TTC549 (cell line): ENCODE data around the gene IGSF9.

Experiments used
- FAIRE-seq: peaks from 2 replicates; lab custom pipeline; 2012; peaks lifted over from hg19 to GRCh38; lab: Jason Lieb, UNC

Gene IGSF9

GRCh38 chr1:159946242-159947187 is 1.1 kb upstream of the IGSF9 start:
- no peak for FAIRE-seq

- no peak for FAIRE-seq
Measured at GRCh38 chr1:159944623-159945455, 574 bp downstream of the IGSF9 start.

GRCh38 chr1:159943908-159944622 is 1.3 kb downstream of the IGSF9 start:
- FAIRE-seq: no peak

GRCh38 chr1:159943278-159943640 is 2.2 kb downstream of the IGSF9 start:
- no peak for FAIRE-seq

GRCh38 chr1:159942632-159943277 is 2.7 kb downstream of the IGSF9 start:
- no peak for FAIRE-seq

GRCh38 chr1:159941591-159942560 is 3.5 kb downstream of the IGSF9 start:
- no peak for FAIRE-seq

GRCh38 chr1:159941141-159941540 is 4.3 kb downstream of the IGSF9 start:
- no peak for FAIRE-seq

- FAIRE-seq: no peak
Measured at GRCh38 chr1:159940006-159940620, 5.3 kb downstream of the IGSF9 start.

GRCh38 chr1:159939678-159940002 is 5.8 kb downstream of the IGSF9 start:
- no peak for FAIRE-seq

- FAIRE-seq: no peak
Measured at GRCh38 chr1:159938905-159939677, 6.3 kb downstream of the IGSF9 start.

- no peak for FAIRE-seq
Measured at GRCh38 chr1:159938211-159938852, 7.1 kb downstream of the IGSF9 start.

- no peak for FAIRE-seq
Measured at GRCh38 chr1:159937054-159937750, 8.2 kb downstream of the IGSF9 start.

GRCh38 chr1:159936273-159936904 is 9.0 kb downstream of the IGSF9 start:
- FAIRE-seq: no peak

- no peak for FAIRE-seq
Measured at GRCh38 chr1:159935719-159936272, 9.6 kb downstream of the IGSF9 start.

- no peak for FAIRE-seq
Measured at GRCh38 chr1:159935305-159935704, 10.1 kb downstream of the IGSF9 start.

- FAIRE-seq: no peak
Measured at GRCh38 chr1:159934136-159935039, 11.0 kb downstream of the IGSF9 start.

- no peak for FAIRE-seq
Measured at GRCh38 chr1:159933347-159933746, 12.1 kb downstream of the IGSF9 start.
